Measurements from ENCODE around the gene ESRRG. TPM values are rescaled to one million over a fixed set of nuclear protein-coding genes. Genes with fewer than 3 reads are reported as not detected.

Gene ESRRG
- total RNA-seq, 1 experiment from 2014 or later: 0.44 TPM

- Histone ChIP-seq H3K56ac (ENCODE audit: insufficient read length, low read depth, low read length) (no peak overlapping the region), H4K8ac (replicated peaks; ENCODE audit: insufficient read length, low read depth, low read length) (no peak overlapping the region), H3K27ac (ENCODE audit: insufficient read length, low read depth, low read length) (no peak overlapping the region), H4K20me1 (ENCODE audit: control insufficient read depth, insufficient read depth, insufficient read length) (no peaks in the 10 kb centered on the region), H3K14ac (ENCODE audit: insufficient read depth, low read length) (no peak overlapping the region), H3K9ac (ENCODE audit: extremely low read depth, insufficient read length, low read length) (no peak overlapping the region), H3K9me3 (ENCODE audit: control insufficient read depth, low read depth, low read length) (no peaks in the 10 kb centered on the region), H3T11ph (ENCODE audit: low read length) (no peak overlapping the region), H2BK5ac (ENCODE audit: insufficient read length, low read length) (no peak overlapping the region), H2BK20ac (ENCODE audit: low read depth, low read length, poor library complexity, severe bottlenecking) (no peak overlapping the region), H3K79me1 (ENCODE audit: insufficient read depth, low read depth, low read length, poor library complexity, severe bottlenecking) (no peaks in the 10 kb centered on the region), H3K18ac (ENCODE audit: insufficient read length, low read depth, low read length) (no peak overlapping the region), H4K5ac (ENCODE audit: insufficient read length, low read depth, low read length) (no peak overlapping the region), H4K91ac (ENCODE audit: insufficient read length, low read depth, low read length) (no peak overlapping the region), H2BK120ac (ENCODE audit: low read depth, low read length, poor library complexity, severe bottlenecking) (no peak overlapping the region), H3K23me2 (ENCODE audit: insufficient read length, low read depth, low read length, poor library complexity, severe bottlenecking) (no peaks in the 10 kb centered on the region), H2AFZ (ENCODE audit: low read length) (no peak overlapping the region), H2AK5ac (ENCODE audit: insufficient read length, low read length) (no peak overlapping the region), H3K79me2 (ENCODE audit: insufficient read depth, low read length) (no peaks in the 10 kb centered on the region), H3K4me2 (ENCODE audit: insufficient read depth, insufficient read length, low read length) (no peak overlapping the region), H3K27me3 (ENCODE audit: insufficient read depth, low read length) (no peaks in the 10 kb centered on the region), H3K4ac (ENCODE audit: low read depth, low read length) (no peak overlapping the region), H2BK12ac (ENCODE audit: insufficient read length, low read depth, low read length) (no peak overlapping the region), H3K23ac (ENCODE audit: insufficient read length, low read depth, low read length) (no peak overlapping the region), H3K4me1 (ENCODE audit: insufficient read depth, low read length) (no peaks in the 10 kb centered on the region), H2BK15ac (ENCODE audit: low read depth, low read length) (no peak overlapping the region)
- no peaks in the 10 kb centered on the region for H3K9me3 Mint-ChIP-seq
- no peak overlapping the region for H3K27ac Mint-ChIP-seq
- H3K4me1 Mint-ChIP-seq: peaks cover 4 to 6% of the 10 kb centered on the region in 2 experiments; a peak in 3 of 4 replicates
- no peak overlapping the region for H3K4me3 Mint-ChIP-seq
- DNase-seq: no peak
- no peak for TF ChIP-seq CTCF (conservative IDR thresholded peaks at IDR 0.05)
- no CpG with 5 or more reads among the region's 3 CpGs for WGBS (ENCODE audit: extremely low coverage, insufficient read length, low lambda C conversion rate)
- H3K27me3 Mint-ChIP-seq (ENCODE audit: low read depth): no peaks in the 10 kb centered on the region
- no peaks in the 10 kb centered on the region for H3K36me3 Mint-ChIP-seq (ENCODE audit: insufficient read depth in 1 of 3, low read depth in 3 of 3)
Measured at GRCh38 chr1:216553766-216554165, 169.5 kb downstream of the ESRRG start.

Data from H9 (cell line).